Ascending aorta (tissue), 2 donors: ENCODE results near the gene USP40. TPM values are rescaled to one million over a fixed set of nuclear protein-coding genes. Genes with fewer than 3 reads are reported as not detected.

Source experiments
- DNase-seq, 2 donors: peaks; one replicate each; pipeline ENCODE4 v3.0.0-alpha.2; 2019; ENCODE audit warnings: low spot score in 2 of 2
- H3K27ac ChIP-seq, 2 donors: fragments of 200-600 bp; sonication (generic); one replicate each; pipeline ENCODE4 v1.5.1; 2016 to 2017; ENCODE audit warnings: mild to moderate bottlenecking in 1 of 2
- H3K27me3 ChIP-seq: fragments of 200-600 bp; sonication (generic); one replicate; pipeline ENCODE4 v1.5.1; 2017
- H3K36me3 ChIP-seq, 2 donors: fragments of 200-600 bp; sonication (generic); one replicate each; pipeline ENCODE4 v1.5.1; 2016
- H3K4me1 ChIP-seq, 2 donors: fragments of 200-600 bp; sonication (generic); one replicate each; pipeline ENCODE4 v1.5.1; 2016 to 2017; ENCODE audit warnings: mild to moderate bottlenecking in 1 of 2
- H3K4me3 ChIP-seq, 2 donors: fragments of 200-600 bp; sonication (generic); one replicate each; pipeline ENCODE4 v1.5.1; 2016 to 2017; ENCODE audit warnings: mild to moderate bottlenecking in 1 of 2
- H3K9me3 ChIP-seq, 2 donors: fragments of 200-600 bp; sonication (generic); one replicate each; pipeline ENCODE4 v1.5.1; 2016
- CTCF ChIP-seq, 3 experiments: fragments of 200-600 bp in 2 of 3; fragments of 450-650 bp in 1 of 3; sonication (generic) in 2 of 3; IDR thresholded peaks; one replicate each; pipeline ENCODE4 v1.5.1; 2016 to 2019; ENCODE audit warnings: antibody characterized with exemption in 3 of 3, mild to moderate bottlenecking in 1 of 3, moderate library complexity in 1 of 3
- intact Hi-C: fragments of 100-400 bp; cut with DNase I; formaldehyde crosslinking; loops from one replicate; pipeline ENCODE4 v1.15.1; 2023
- total RNA-seq: library from RNA; depleted of rRNA; stranded (reverse); fragments of >200 nt; gene quantifications from one replicate; pipeline ENCODE4 v1.1.0, GENCODE V29; 2016

USP40 gene
- total RNA-seq, 1 donor from 2014 or later = 42.7 TPM

GRCh38 chr2:233429175-233429897 lies 137.2 kb downstream of the USP40 start:
- Histone ChIP-seq H3K4me1 (peaks cover 0 to 18% of the 10 kb centered on the region in 2 donors), H3K27ac (no peak overlapping the region), H3K27me3 (no peaks in the 10 kb centered on the region), H3K9me3 (no peaks in the 10 kb centered on the region), H3K4me3 (no peak overlapping the region), H3K36me3 (peaks cover 0 to 1% of the 10 kb centered on the region in 2 donors)
- TF ChIP-seq CTCF (IDR thresholded peaks at IDR 0.05) = no peak
- intact Hi-C loops = no loop called here
- DNase-seq = peak in 1 of 2 donors; percentile 45

GRCh38 chr2:233428438-233428837 lies 138.1 kb downstream of the USP40 start:
- DNase-seq = peak in 1 of 2 donors; percentile 51
- no peaks in the 10 kb centered on the region for H3K36me3 ChIP-seq
- TF ChIP-seq CTCF (IDR thresholded peaks at IDR 0.05) = no peak

GRCh38 chr2:233428008-233428407 lies 138.6 kb downstream of the USP40 start:
- no peaks in the 10 kb centered on the region for H3K27me3 ChIP-seq
- no peak overlapping the region for H3K4me3 ChIP-seq
- peaks cover 0 to 18% of the 10 kb centered on the region in 2 donors for H3K4me1 ChIP-seq
- intact Hi-C loops = no loop called here
- no peak overlapping the region for H3K27ac ChIP-seq
- no peak for TF ChIP-seq CTCF (IDR thresholded peaks at IDR 0.05)
- no peaks in the 10 kb centered on the region for H3K9me3 ChIP-seq
- H3K36me3 ChIP-seq = no peaks in the 10 kb centered on the region
- peak in 1 of 2 donors; percentile 15 for DNase-seq

More at GRCh38 chr2:233428438-233428837, 138.1 kb downstream of the USP40 start:
- intact Hi-C loops = no loop called here
- no peaks in the 10 kb centered on the region for H3K27me3 ChIP-seq
- peaks cover 0 to 18% of the 10 kb centered on the region in 2 donors for H3K4me1 ChIP-seq
- H3K4me3 ChIP-seq = no peak overlapping the region
- no peaks in the 10 kb centered on the region for H3K9me3 ChIP-seq
- no peak overlapping the region for H3K27ac ChIP-seq

- no peaks in the 10 kb centered on the region for H3K27me3 ChIP-seq
- no peaks in the 10 kb centered on the region for H3K36me3 ChIP-seq
- TF ChIP-seq CTCF (IDR thresholded peaks at IDR 0.05) = no peak
- peaks cover 0 to 18% of the 10 kb centered on the region in 2 donors for H3K4me1 ChIP-seq
- no peaks in the 10 kb centered on the region for H3K9me3 ChIP-seq
- H3K27ac ChIP-seq = no peak overlapping the region
- no peak overlapping the region for H3K4me3 ChIP-seq
- DNase-seq = peak in 1 of 2 donors; percentile 47
- intact Hi-C loops = no loop called here
These were observed 139.8 kb downstream of the USP40 start for GRCh38 chr2:233426619-233427342.

Other genes starting within 250 kb of the USP40 start
- gene DGKD, start 212.3 kb downstream of the USP40 start, total RNA-seq = 28.3 TPM
- gene UGT1A8, start 50.9 kb upstream of the USP40 start, total RNA-seq = not detected
- not detected for gene UGT1A10, start 69.7 kb upstream of the USP40 start, total RNA-seq
- gene UGT1A9, start 105.1 kb upstream of the USP40 start, total RNA-seq = not detected
- not detected for gene UGT1A7, start 115.1 kb upstream of the USP40 start, total RNA-seq
- 10.6 TPM for gene UGT1A6, start 126.1 kb upstream of the USP40 start, total RNA-seq
- not detected for gene UGT1A5, start 146.1 kb upstream of the USP40 start, total RNA-seq
- gene UGT1A4, start 152.0 kb upstream of the USP40 start, total RNA-seq = not detected
- not detected for gene UGT1A3, start 162.3 kb upstream of the USP40 start, total RNA-seq
- not detected for gene UGT1A1, start 193.5 kb upstream of the USP40 start, total RNA-seq
- not detected for gene MROH2A, start 211.5 kb upstream of the USP40 start, total RNA-seq